Measurements from ENCODE around the gene CAMSAP1.

- TF ChIP-seq CTCF (IDR thresholded peaks at IDR 0.05): no peak
- TF ChIP-seq POLR2AphosphoS5 (IDR thresholded peaks at IDR 0.05; ENCODE audit: low read depth, low read length): no peak
Observed at GRCh38 chr9:135930446-135931345, 23.4 kb upstream of the CAMSAP1 start.
